Measurements from ENCODE around the gene MPND.

MPND gene

GRCh38 chr19:4409123-4409933 lies 66.0 kb downstream of the MPND start:
- DNase-seq: no peak

All from NCI-H524 treated with DMSO at 0.1 percent for 48 hours (cell line).